Measurements from ENCODE around the gene TMEM100. TPM values are rescaled to one million over a fixed set of nuclear protein-coding genes. Genes with fewer than 3 reads are reported as not detected.
"Not testable (repeated sequence)": the region's sequence is repeated elsewhere in the genome, so short reads cannot be mapped to it uniquely, and the experiment has no call there.

TMEM100 gene
- polyA plus RNA-seq, 1 donor from 2014 or later, result not detected

GRCh38 chr17:55672010-55672409, 50.7 kb downstream of the TMEM100 start:
- H4K20me1 ChIP-seq (ENCODE audit: insufficient read depth), result not testable (repeated sequence)

More at GRCh38 chr17:55672010-55672409, 50.7 kb downstream of the TMEM100 start:
- not testable (repeated sequence) for H3K9me3 ChIP-seq (ENCODE audit: low read length); H3K4me3 ChIP-seq (ENCODE audit: low read length); H3K36me3 ChIP-seq (ENCODE audit: insufficient read depth, low read length); H3K79me2 ChIP-seq (replicated peaks; ENCODE audit: insufficient read depth, low read length); H3K4me2 ChIP-seq (ENCODE audit: low read length); H3F3A ChIP-seq (ENCODE audit: insufficient read depth, low read length, poor library complexity, severe bottlenecking); H2AFZ ChIP-seq (ENCODE audit: low read depth, low read length); H3K9me2 ChIP-seq (ENCODE audit: insufficient read depth, low read length); H3K27me3 ChIP-seq (ENCODE audit: insufficient read depth, low read depth, low read length); H3K27ac ChIP-seq (ENCODE audit: low read length); H3K9ac ChIP-seq (ENCODE audit: low read length)

Other genes starting within 250 kb of the TMEM100 start
- not detected in 2 replicates for gene SMIM36, start 211.4 kb downstream of the TMEM100 start, polyA plus RNA-seq
- 3.9 and 6.4 TPM in 2 replicates for gene PCTP, start 28.2 kb upstream of the TMEM100 start, polyA plus RNA-seq